ENCODE data around the gene SLC1A1.

Gene SLC1A1

GRCh38 chr9:4547016-4547415 lies 56.7 kb downstream of the SLC1A1 start:
- peak in 1 of 2 experiments; percentile 31 for DNase-seq

- DNase-seq = no peak
These were observed 58.8 kb downstream of the SLC1A1 start for GRCh38 chr9:4548811-4549725.

- no peak for DNase-seq
These were observed 59.6 kb downstream of the SLC1A1 start for GRCh38 chr9:4549751-4550295.

GRCh38 chr9:4550777-4551484 lies 60.7 kb downstream of the SLC1A1 start:
- no peak for DNase-seq

- DNase-seq = peak in 1 of 2 experiments; percentile 28
These were observed 63.7 kb downstream of the SLC1A1 start for GRCh38 chr9:4553951-4554381.

- no peak for DNase-seq
These were observed 65.0 kb downstream of the SLC1A1 start for GRCh38 chr9:4555236-4555635.

GRCh38 chr9:4558371-4558998 lies 68.2 kb downstream of the SLC1A1 start:
- DNase-seq = no peak

- DNase-seq = no peak
These were observed 69.3 kb downstream of the SLC1A1 start for GRCh38 chr9:4559261-4560182.

GRCh38 chr9:4563105-4563504 lies 72.8 kb downstream of the SLC1A1 start:
- DNase-seq = no peak

GRCh38 chr9:4566806-4567205 lies 76.5 kb downstream of the SLC1A1 start:
- no peak for DNase-seq

GRCh38 chr9:4567601-4568000 lies 77.3 kb downstream of the SLC1A1 start:
- DNase-seq = no peak

GRCh38 chr9:4569101-4569500 lies 78.8 kb downstream of the SLC1A1 start:
- no peak for DNase-seq

- DNase-seq = no peak
These were observed 82.0 kb downstream of the SLC1A1 start for GRCh38 chr9:4572184-4572826.

GRCh38 chr9:4573176-4573575 lies 82.9 kb downstream of the SLC1A1 start:
- DNase-seq = no peak

- peak in 1 of 2 experiments; percentile 24 for DNase-seq
These were observed 83.5 kb downstream of the SLC1A1 start for GRCh38 chr9:4573634-4574389.

- no peak for DNase-seq
These were observed 84.5 kb downstream of the SLC1A1 start for GRCh38 chr9:4574657-4575243.

GRCh38 chr9:4575997-4576396 lies 85.7 kb downstream of the SLC1A1 start:
- DNase-seq = no peak

- DNase-seq = no peak
These were observed 86.2 kb downstream of the SLC1A1 start for GRCh38 chr9:4576448-4576847.

GRCh38 chr9:4579001-4579400 lies 88.7 kb downstream of the SLC1A1 start:
- peak; percentile 34 to 70 for DNase-seq

GRCh38 chr9:4581035-4581760 lies 90.9 kb downstream of the SLC1A1 start:
- no peak for DNase-seq

Data from NCI-H446 (cell line).